HFFc6 (cell line): ENCODE data around the gene TNN. TPM values are rescaled to one million over a fixed set of nuclear protein-coding genes. Genes with fewer than 3 reads are reported as not detected.

Source experiments
- DNase-seq: peaks from one replicate; pipeline ENCODE4 v3.0.0-alpha.2; 2018
- H3K27ac Mint-ChIP-seq: 2 replicates; pipeline ENCODE4 v1.8.0; 2020; ENCODE audit warnings: mild to moderate bottlenecking, mixed read lengths
- H3K27me3 Mint-ChIP-seq: 2 replicates; pipeline ENCODE4 v1.8.0; 2021; ENCODE audit warnings: mild to moderate bottlenecking, moderate library complexity, mixed read lengths; ENCODE audit not compliant: insufficient read depth
- H3K36me3 Mint-ChIP-seq: 2 replicates; pipeline ENCODE4 v1.8.0; 2021; ENCODE audit warnings: low read depth, mixed read lengths
- H3K4me1 Mint-ChIP-seq: 2 replicates; pipeline ENCODE4 v1.8.0; 2020; ENCODE audit warnings: low read depth, mixed read lengths
- H3K4me3 Mint-ChIP-seq: 2 replicates; pipeline ENCODE4 v1.8.0; 2020; ENCODE audit warnings: mild to moderate bottlenecking, moderate library complexity, mixed read lengths
- H3K9me3 Mint-ChIP-seq: 2 replicates; pipeline ENCODE4 v1.8.0; 2020; ENCODE audit warnings: mild to moderate bottlenecking, mixed read lengths
- CTCF ChIP-seq: fragments of 200-600 bp; sonication (generic); IDR thresholded peaks from 2 replicates; pipeline ENCODE4 v1.5.0; 2021; ENCODE audit warnings: antibody characterized with exemption, mild to moderate bottlenecking
- total RNA-seq, 6 experiments: library from RNA; stranded (reverse); fragmentation: NEBNext Ultra II Directional; extraction: Animal tissue kit (Norgen Biotek cat#: 25700); gene quantifications; 2 replicates in 1 of 6; 3 replicates in 5 of 6; pipeline ENCODE4 v1.2.3, GENCODE V29; 2021

The TNN gene
- total RNA-seq, 6 experiments from 2014 or later = not detected

- no peaks in the 10 kb centered on the region for H3K36me3 Mint-ChIP-seq
- H3K9me3 Mint-ChIP-seq = no peaks in the 10 kb centered on the region; the same call in 1 of the 2 replicates
- no peak for TF ChIP-seq CTCF
- no peak overlapping the region for H3K4me3 Mint-ChIP-seq
- 0 out of 2 replicates have a peak, but pooled peaks cover 5% of the 10 kb centered on the region for H3K4me1 Mint-ChIP-seq
- peaks cover 4% of the 10 kb centered on the region for H3K27me3 Mint-ChIP-seq
- H3K27ac Mint-ChIP-seq = no peak overlapping the region
- DNase-seq = no peak
Observed at GRCh38 chr1:175171036-175171913, 103.6 kb downstream of the TNN start.

GRCh38 chr1:175172503-175172902 is 104.9 kb downstream of the TNN start:
- Mint-ChIP-seq H3K4me1 (0 out of 2 replicates have a peak, but pooled peaks cover 5% of the 10 kb centered on the region), H3K27ac (no peak overlapping the region), H3K4me3 (no peak overlapping the region), H3K9me3 (peaks cover 3% of the 10 kb centered on the region; the same call in 1 of the 2 replicates), H3K36me3 (no peaks in the 10 kb centered on the region), H3K27me3 (no peaks in the 10 kb centered on the region; the same call in 1 of the 2 replicates)
- DNase-seq = no peak
- no peak for TF ChIP-seq CTCF

- Mint-ChIP-seq H3K36me3 (no peaks in the 10 kb centered on the region), H3K9me3 (peaks cover 3% of the 10 kb centered on the region; the same call in 1 of the 2 replicates), H3K27ac (no peak overlapping the region), H3K4me3 (no peak overlapping the region), H3K4me1 (0 out of 2 replicates have a peak, but pooled peaks cover 5% of the 10 kb centered on the region), H3K27me3 (no peaks in the 10 kb centered on the region; the same call in 1 of the 2 replicates)
- TF ChIP-seq CTCF = no peak
- no peak for DNase-seq
Observed at GRCh38 chr1:175173531-175173930, 105.9 kb downstream of the TNN start.

DNA sequence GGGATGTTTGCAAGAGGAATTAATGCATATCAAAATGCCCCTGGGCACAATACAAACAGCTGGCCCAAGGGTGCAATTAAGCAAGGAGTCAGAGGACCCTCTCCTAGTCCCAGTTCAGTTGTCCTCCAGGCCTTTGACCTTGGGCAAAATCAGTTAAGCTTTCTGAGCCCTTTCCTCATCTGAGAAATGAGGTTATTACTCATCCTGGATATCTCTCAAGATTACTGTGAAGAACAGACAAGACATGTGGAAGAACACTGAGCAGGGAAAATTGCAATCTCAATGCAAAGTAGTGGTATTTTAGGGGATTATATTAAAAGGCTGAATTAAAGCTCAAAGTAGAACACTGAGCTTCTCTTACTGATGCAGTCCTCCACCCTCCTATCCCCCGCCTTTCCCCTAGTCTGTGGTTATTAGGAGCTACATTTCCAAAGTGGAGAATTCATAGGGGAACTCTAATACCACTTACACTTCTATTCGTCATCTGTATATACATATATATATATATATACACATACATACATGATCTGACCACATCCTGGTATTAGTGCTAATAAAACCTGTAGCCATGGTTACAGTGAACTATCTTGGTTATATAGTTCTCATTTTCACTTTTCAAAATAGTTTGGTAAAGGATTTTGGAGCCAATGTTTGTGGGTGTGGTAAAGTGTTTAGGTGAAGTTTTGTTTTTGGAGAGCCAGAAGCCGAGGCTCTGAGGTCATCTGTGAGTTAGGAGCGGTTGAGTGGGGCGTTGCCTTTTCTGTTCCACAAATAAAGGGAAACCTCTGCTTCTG is 106.9 kb downstream of the TNN start:
- no peak for TF ChIP-seq CTCF
- DNase-seq = no peak
- Mint-ChIP-seq H3K4me1 (0 out of 2 replicates have a peak, but pooled peaks cover 3% of the 10 kb centered on the region), H3K27ac (no peak overlapping the region), H3K27me3 (no peaks in the 10 kb centered on the region; the same call in 1 of the 2 replicates), H3K9me3 (peaks cover 3% of the 10 kb centered on the region; the same call in 1 of the 2 replicates), H3K4me3 (no peak overlapping the region), H3K36me3 (no peaks in the 10 kb centered on the region)

- H3K9me3 Mint-ChIP-seq = peaks cover 3% of the 10 kb centered on the region; the same call in 1 of the 2 replicates
- no peaks in the 10 kb centered on the region; the same call in 1 of the 2 replicates for H3K27me3 Mint-ChIP-seq
- H3K27ac Mint-ChIP-seq = no peak overlapping the region
- no peak for DNase-seq
- H3K36me3 Mint-ChIP-seq = no peaks in the 10 kb centered on the region
- TF ChIP-seq CTCF = no peak
- no peaks in the 10 kb centered on the region for H3K4me1 Mint-ChIP-seq
- no peak overlapping the region for H3K4me3 Mint-ChIP-seq
Observed at GRCh38 chr1:175176246-175176645, 108.6 kb downstream of the TNN start.
